Vagina (tissue), 2 donors: ENCODE results near the gene KCTD7.
A peak's percentile ranks its signal among the peaks of the same experiment; 100 is the strongest.

ENCODE experiments used
- POLR2A ChIP-seq, 2 donors: fragments of 450-650 bp; IDR thresholded peaks; one replicate each; pipeline ENCODE4 v1.6.1; 2017; ENCODE audit warnings: antibody characterized with exemption in 2 of 2, mild to moderate bottlenecking in 2 of 2, moderate library complexity in 2 of 2
- POLR2AphosphoS5 ChIP-seq, 2 donors: sonication (generic); formaldehyde crosslinking; IDR thresholded peaks; one replicate each; pipeline ENCODE4 v1.9.0; 2017; ENCODE audit warnings: antibody characterized with exemption in 2 of 2, mild to moderate bottlenecking in 2 of 2, low read depth in 1 of 2; ENCODE audit not compliant: insufficient read depth in 1 of 2
- TF ChIP-seq, protein P1 (sequence below), 3 experiments: fragments of 450-650 bp in 2 of 3; fragments of 200-600 bp in 1 of 3; sonication (generic) in 1 of 3; IDR thresholded peaks; one replicate each; pipeline ENCODE4 v1.5.1; 2017 to 2019; ENCODE audit warnings: antibody characterized with exemption in 3 of 3, mild to moderate bottlenecking in 2 of 3, moderate library complexity in 2 of 3

DNA sequence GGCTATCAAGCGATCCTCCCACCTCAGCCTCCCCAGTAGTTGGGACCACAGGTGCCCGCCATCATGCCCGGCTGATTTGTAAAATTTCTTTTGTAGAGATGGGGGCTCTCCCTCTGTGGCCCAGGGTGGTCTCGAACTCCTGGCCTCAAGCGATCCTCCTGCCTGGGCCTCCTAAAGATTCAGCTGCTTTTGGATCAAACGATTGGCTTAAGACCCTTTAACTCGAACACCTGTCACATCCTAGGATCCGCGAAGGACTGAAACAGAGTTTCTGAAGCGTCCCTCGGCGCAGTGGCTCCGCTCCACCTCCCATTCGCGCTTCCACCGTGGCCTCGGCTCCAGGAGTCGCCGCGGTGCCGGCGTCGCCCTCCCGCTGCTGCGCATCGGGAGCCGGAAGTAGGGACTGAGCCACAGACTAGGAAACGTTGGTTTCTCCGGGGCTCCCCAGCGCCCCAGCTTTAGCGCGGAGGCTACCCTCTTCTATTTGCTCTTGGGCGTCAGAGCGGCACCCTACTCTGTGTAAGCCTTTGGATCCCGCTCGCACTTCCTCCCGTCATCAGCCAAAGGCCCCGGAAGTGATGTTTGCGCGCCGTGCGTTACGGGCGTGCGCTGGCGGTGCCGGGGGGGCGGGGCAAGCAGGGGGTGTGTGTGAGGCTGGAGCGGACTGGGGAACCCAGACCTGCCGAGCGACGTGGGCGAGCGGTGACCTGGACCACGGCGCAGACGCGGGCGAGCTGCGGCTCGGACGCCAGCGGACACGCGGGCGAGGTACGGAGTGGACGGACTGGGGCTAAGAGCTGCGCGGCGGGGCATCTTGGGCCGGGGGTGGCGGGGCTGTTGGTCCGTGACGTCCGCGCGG, 53.0 kb downstream of the KCTD7 start:
- TF ChIP-seq POLR2A (IDR thresholded peaks at IDR 0.05), result peak; percentile 72 to 89
- TF ChIP-seq, protein P1, sequence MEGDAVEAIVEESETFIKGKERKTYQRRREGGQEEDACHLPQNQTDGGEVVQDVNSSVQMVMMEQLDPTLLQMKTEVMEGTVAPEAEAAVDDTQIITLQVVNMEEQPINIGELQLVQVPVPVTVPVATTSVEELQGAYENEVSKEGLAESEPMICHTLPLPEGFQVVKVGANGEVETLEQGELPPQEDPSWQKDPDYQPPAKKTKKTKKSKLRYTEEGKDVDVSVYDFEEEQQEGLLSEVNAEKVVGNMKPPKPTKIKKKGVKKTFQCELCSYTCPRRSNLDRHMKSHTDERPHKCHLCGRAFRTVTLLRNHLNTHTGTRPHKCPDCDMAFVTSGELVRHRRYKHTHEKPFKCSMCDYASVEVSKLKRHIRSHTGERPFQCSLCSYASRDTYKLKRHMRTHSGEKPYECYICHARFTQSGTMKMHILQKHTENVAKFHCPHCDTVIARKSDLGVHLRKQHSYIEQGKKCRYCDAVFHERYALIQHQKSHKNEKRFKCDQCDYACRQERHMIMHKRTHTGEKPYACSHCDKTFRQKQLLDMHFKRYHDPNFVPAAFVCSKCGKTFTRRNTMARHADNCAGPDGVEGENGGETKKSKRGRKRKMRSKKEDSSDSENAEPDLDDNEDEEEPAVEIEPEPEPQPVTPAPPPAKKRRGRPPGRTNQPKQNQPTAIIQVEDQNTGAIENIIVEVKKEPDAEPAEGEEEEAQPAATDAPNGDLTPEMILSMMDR (IDR thresholded peaks at IDR 0.05), result no peak
- peak; percentile 97 to 99 for TF ChIP-seq POLR2AphosphoS5 (IDR thresholded peaks at IDR 0.05; ENCODE audit: insufficient read depth in 1 of 2, low read depth in 1 of 2)
